ENCODE results near the gene GIMAP7. TPM values are rescaled to one million over a fixed set of nuclear protein-coding genes. Genes with fewer than 3 reads are reported as not detected.
"Not testable (repeated sequence)": the region's sequence is repeated elsewhere in the genome, so short reads cannot be mapped to it uniquely, and the experiment has no call there.

GIMAP7 gene
- total RNA-seq, 1 experiment from 2014 or later = not detected

- DNase-seq (ENCODE audit: low read depth) = no peak
Observed at GRCh38 chr7:150513758-150514157, 914 bp upstream of the GIMAP7 start.

GRCh38 chr7:150515248-150516147 lies 826 bp downstream of the GIMAP7 start:
- no peak for DNase-seq (ENCODE audit: low read depth)

GRCh38 chr7:150516956-150517745 lies 2.5 kb downstream of the GIMAP7 start:
- DNase-seq (ENCODE audit: low read depth) = no peak

- no peak for DNase-seq (ENCODE audit: low read depth)
Observed at GRCh38 chr7:150519310-150519709, 4.6 kb downstream of the GIMAP7 start.

- no peak for DNase-seq (ENCODE audit: low read depth)
Observed at GRCh38 chr7:150520145-150520544, 5.5 kb downstream of the GIMAP7 start.

GRCh38 chr7:150522931-150523330 lies 8.3 kb downstream of the GIMAP7 start:
- not testable (repeated sequence) for DNase-seq (ENCODE audit: low read depth)

- no peak for DNase-seq (ENCODE audit: low read depth)
Observed at GRCh38 chr7:150524018-150524417, 9.3 kb downstream of the GIMAP7 start.

- no peak for DNase-seq (ENCODE audit: low read depth)
Observed at GRCh38 chr7:150531704-150532103, 17.0 kb downstream of the GIMAP7 start.

- DNase-seq (ENCODE audit: low read depth) = no peak
Observed at GRCh38 chr7:150538259-150538658, 23.6 kb downstream of the GIMAP7 start.

GRCh38 chr7:150553163-150553562 lies 38.5 kb downstream of the GIMAP7 start:
- DNase-seq (ENCODE audit: low read depth) = no peak

- no peak for DNase-seq (ENCODE audit: low read depth)
Observed at GRCh38 chr7:150556521-150557138, 42.0 kb downstream of the GIMAP7 start.

- no peak for DNase-seq (ENCODE audit: low read depth)
Observed at GRCh38 chr7:150560486-150560885, 45.8 kb downstream of the GIMAP7 start.

- no peak for DNase-seq (ENCODE audit: low read depth)
Observed at GRCh38 chr7:150562919-150563318, 48.2 kb downstream of the GIMAP7 start.

- DNase-seq (ENCODE audit: low read depth) = no peak
Observed at GRCh38 chr7:150564006-150564405, 49.3 kb downstream of the GIMAP7 start.

GRCh38 chr7:150564566-150564965 lies 49.9 kb downstream of the GIMAP7 start:
- DNase-seq (ENCODE audit: low read depth) = no peak

GRCh38 chr7:150565239-150565638 lies 50.6 kb downstream of the GIMAP7 start:
- no peak for DNase-seq (ENCODE audit: low read depth)

- no peak for DNase-seq (ENCODE audit: low read depth)
Observed at GRCh38 chr7:150566123-150566522, 51.5 kb downstream of the GIMAP7 start.

GRCh38 chr7:150566572-150566971 lies 51.9 kb downstream of the GIMAP7 start:
- no peak for DNase-seq (ENCODE audit: low read depth)

- DNase-seq (ENCODE audit: low read depth) = no peak
Observed at GRCh38 chr7:150567169-150567568, 52.5 kb downstream of the GIMAP7 start, which contains the start of gene GIMAP4. Gene GIMAP4, plus strand, starts transcription at chr7:150567390. Its CDS starts 2,512 bp downstream, at chr7:150569902.

GRCh38 chr7:150567871-150568301 lies 53.2 kb downstream of the GIMAP7 start:
- DNase-seq (ENCODE audit: low read depth) = no peak

- DNase-seq (ENCODE audit: low read depth) = no peak
Observed at GRCh38 chr7:150568714-150569113, 54.0 kb downstream of the GIMAP7 start.
